Measurements from ENCODE around the gene SBK1. TPM values are rescaled to one million over a fixed set of nuclear protein-coding genes. Genes with fewer than 3 reads are reported as not detected.

Gene SBK1
- total RNA-seq, 1 experiment from 2014 or later = 6.7 TPM

GRCh38 chr16:28260193-28260592 lies 32.1 kb upstream of the SBK1 start:
- Histone ChIP-seq H3K9me3 (no peaks in the 10 kb centered on the region), H3K4me3 (ENCODE audit: low read depth, low read length) (no peak overlapping the region), H3K36me3 (ENCODE audit: control insufficient read depth, insufficient read depth, low read length) (no peaks in the 10 kb centered on the region), H3K27me3 (replicated peaks; ENCODE audit: control insufficient read depth, insufficient read depth, low read length) (no peaks in the 10 kb centered on the region), H3K4me1 (no peaks in the 10 kb centered on the region)
- Mint-ChIP-seq H3K9me3 (ENCODE audit: unreplicated experiment) (no peaks in the 10 kb centered on the region), H3K27ac (ENCODE audit: unreplicated experiment) (no peak overlapping the region), H3K27me3 (ENCODE audit: insufficient read depth, unreplicated experiment) (peaks cover 8% of the 10 kb centered on the region), H3K4me1 (ENCODE audit: low read depth, unreplicated experiment) (peaks cover 8% of the 10 kb centered on the region), H3K4me3 (ENCODE audit: unreplicated experiment) (no peak overlapping the region), H3K36me3 (ENCODE audit: insufficient read depth, unreplicated experiment) (no peaks in the 10 kb centered on the region)
- TF ChIP-seq, protein P1, sequence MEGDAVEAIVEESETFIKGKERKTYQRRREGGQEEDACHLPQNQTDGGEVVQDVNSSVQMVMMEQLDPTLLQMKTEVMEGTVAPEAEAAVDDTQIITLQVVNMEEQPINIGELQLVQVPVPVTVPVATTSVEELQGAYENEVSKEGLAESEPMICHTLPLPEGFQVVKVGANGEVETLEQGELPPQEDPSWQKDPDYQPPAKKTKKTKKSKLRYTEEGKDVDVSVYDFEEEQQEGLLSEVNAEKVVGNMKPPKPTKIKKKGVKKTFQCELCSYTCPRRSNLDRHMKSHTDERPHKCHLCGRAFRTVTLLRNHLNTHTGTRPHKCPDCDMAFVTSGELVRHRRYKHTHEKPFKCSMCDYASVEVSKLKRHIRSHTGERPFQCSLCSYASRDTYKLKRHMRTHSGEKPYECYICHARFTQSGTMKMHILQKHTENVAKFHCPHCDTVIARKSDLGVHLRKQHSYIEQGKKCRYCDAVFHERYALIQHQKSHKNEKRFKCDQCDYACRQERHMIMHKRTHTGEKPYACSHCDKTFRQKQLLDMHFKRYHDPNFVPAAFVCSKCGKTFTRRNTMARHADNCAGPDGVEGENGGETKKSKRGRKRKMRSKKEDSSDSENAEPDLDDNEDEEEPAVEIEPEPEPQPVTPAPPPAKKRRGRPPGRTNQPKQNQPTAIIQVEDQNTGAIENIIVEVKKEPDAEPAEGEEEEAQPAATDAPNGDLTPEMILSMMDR (IDR thresholded peaks at IDR 0.05; ENCODE audit: insufficient read depth in 1 of 2, low read depth in 1 of 2, low read length in 1 of 2, severe bottlenecking in 1 of 2, unreplicated experiment in 1 of 2) = no peak
- ChIA-PET CTCF (no interaction called here), POLR2A (no interaction called here)
- BruUV-seq (replicated peaks) = no TSS peak
- DNase-seq = no peak
- intact Hi-C loops (cut with micrococcal nuclease; ENCODE audit: unreplicated experiment) = no loop called here

DNA sequence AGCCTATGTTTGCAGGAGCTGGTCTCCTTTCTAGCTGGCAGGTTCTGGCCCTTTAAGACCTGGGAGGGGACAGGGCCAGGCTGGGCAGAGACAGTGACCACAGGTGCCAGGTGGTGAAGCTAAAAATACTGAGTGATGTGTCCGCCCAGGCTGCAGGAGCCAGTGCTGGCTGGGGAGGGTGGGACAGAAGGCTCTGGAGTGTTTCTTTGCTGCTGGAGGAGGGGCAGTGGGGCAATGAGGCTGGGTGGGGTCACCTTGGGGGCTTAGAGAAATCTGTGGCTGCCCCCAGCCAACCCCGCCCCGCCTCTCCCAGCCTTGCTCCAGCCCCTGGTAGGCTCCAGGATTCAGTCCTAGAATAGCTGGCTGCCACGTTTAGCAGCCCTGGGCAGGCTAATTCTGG lies 30.4 kb upstream of the SBK1 start:
- no TSS peak for BruUV-seq (replicated peaks)
- Mint-ChIP-seq H3K9me3 (ENCODE audit: unreplicated experiment) (no peaks in the 10 kb centered on the region), H3K27me3 (ENCODE audit: insufficient read depth, unreplicated experiment) (peaks cover 8% of the 10 kb centered on the region), H3K4me3 (ENCODE audit: unreplicated experiment) (no peak overlapping the region), H3K36me3 (ENCODE audit: insufficient read depth, unreplicated experiment) (no peaks in the 10 kb centered on the region), H3K4me1 (ENCODE audit: low read depth, unreplicated experiment) (peaks cover 8% of the 10 kb centered on the region), H3K27ac (ENCODE audit: unreplicated experiment) (no peak overlapping the region)
- ChIA-PET POLR2A (no interaction called here), CTCF (interaction anchor here (0.6 kb wide), 1 partner anchor 18 kb away, joined by 3 read pairs; no protein-coding TSS in a partner anchor)
- Histone ChIP-seq H3K27me3 (replicated peaks; ENCODE audit: control insufficient read depth, insufficient read depth, low read length) (no peaks in the 10 kb centered on the region), H3K36me3 (ENCODE audit: control insufficient read depth, insufficient read depth, low read length) (no peaks in the 10 kb centered on the region), H3K4me3 (ENCODE audit: low read depth, low read length) (no peak overlapping the region), H3K9me3 (no peaks in the 10 kb centered on the region), H3K4me1 (no peaks in the 10 kb centered on the region)
- TF ChIP-seq, protein P1 (IDR thresholded peaks at IDR 0.05; ENCODE audit: insufficient read depth in 1 of 2, low read depth in 1 of 2, low read length in 1 of 2, severe bottlenecking in 1 of 2, unreplicated experiment in 1 of 2) = no peak
- intact Hi-C loops (cut with micrococcal nuclease; ENCODE audit: unreplicated experiment) = no loop called here
- no peak for DNase-seq

DNA sequence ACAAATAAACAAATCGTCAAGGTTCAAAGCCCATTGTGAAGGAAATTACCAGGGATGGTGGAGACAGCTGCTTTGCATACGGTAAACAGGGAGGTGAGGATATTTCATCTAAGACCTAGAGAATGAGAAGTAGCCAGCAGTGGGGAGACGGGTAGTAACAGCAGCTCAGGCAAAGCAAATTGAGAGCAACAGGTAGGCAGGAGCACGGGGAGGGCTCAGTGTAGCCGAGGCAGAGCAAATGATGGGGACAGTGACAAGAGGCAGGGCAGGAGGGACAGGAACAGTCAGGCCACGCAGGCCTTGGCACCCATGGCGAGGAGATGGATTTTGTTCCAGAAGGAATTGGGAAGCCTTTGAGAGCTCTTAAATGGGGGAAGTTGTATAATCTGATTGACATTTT lies 29.0 kb upstream of the SBK1 start:
- ChIA-PET CTCF (no interaction called here), POLR2A (no interaction called here)
- Histone ChIP-seq H3K27me3 (replicated peaks; ENCODE audit: control insufficient read depth, insufficient read depth, low read length) (no peaks in the 10 kb centered on the region), H3K4me3 (ENCODE audit: low read depth, low read length) (no peak overlapping the region), H3K9me3 (no peaks in the 10 kb centered on the region), H3K36me3 (ENCODE audit: control insufficient read depth, insufficient read depth, low read length) (no peaks in the 10 kb centered on the region), H3K4me1 (no peaks in the 10 kb centered on the region)
- H3K27me3 Mint-ChIP-seq (ENCODE audit: insufficient read depth, unreplicated experiment) = peaks cover 8% of the 10 kb centered on the region
- TF ChIP-seq, protein P1 (IDR thresholded peaks at IDR 0.05; ENCODE audit: insufficient read depth in 1 of 2, low read depth in 1 of 2, low read length in 1 of 2, severe bottlenecking in 1 of 2, unreplicated experiment in 1 of 2) = no peak
- DNase-seq = no peak
- H3K27ac Mint-ChIP-seq (ENCODE audit: unreplicated experiment) = no peak overlapping the region
- H3K4me1 Mint-ChIP-seq (ENCODE audit: low read depth, unreplicated experiment) = peaks cover 8% of the 10 kb centered on the region
- H3K9me3 Mint-ChIP-seq (ENCODE audit: unreplicated experiment) = no peaks in the 10 kb centered on the region
- H3K4me3 Mint-ChIP-seq (ENCODE audit: unreplicated experiment) = no peak overlapping the region
- no peaks in the 10 kb centered on the region for H3K36me3 Mint-ChIP-seq (ENCODE audit: insufficient read depth, unreplicated experiment)
- no TSS peak for BruUV-seq (replicated peaks)
- intact Hi-C loops (cut with micrococcal nuclease; ENCODE audit: unreplicated experiment) = no loop called here

Data from Caco-2 (cell line).